Femur (tissue), 1 donor: ENCODE data around the gene LYZL4.

ENCODE experiments used
- DNase-seq: peaks from one replicate; pipeline ENCODE4 v3.0.0-alpha.2; 2017

Gene LYZL4

DNA sequence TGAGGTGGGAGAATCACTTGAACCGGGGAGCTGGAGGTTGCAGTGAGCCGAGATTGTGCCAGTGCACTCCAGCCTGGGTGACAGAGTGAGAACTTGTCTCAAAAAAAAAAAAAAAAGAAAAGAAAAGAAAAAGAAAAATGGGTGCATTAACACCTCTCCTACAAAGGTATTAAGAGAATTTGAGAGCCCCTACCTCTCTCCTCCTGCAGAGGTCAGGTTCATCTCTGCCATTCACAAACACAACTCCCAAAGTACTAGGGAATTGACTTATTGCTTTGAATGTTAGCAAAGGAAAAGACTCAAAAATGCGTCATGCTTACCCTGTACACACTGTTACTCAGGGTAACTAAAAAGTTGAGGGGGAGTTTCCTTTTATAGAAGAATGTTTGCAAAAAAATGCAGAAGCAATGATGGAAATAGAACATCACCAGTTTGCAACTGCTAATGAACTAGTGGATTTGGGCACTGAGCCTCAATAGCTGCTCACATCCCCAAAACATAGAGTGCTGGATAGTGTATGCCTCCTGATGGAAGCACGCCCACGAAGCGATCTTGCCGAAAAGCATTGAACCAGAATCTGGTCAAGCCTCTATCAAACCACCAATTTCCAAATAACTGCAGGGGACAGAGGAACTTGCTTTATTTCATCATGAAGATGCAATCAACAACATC is 15.5 kb upstream of the LYZL4 start:
- DNase-seq = no peak

DNA sequence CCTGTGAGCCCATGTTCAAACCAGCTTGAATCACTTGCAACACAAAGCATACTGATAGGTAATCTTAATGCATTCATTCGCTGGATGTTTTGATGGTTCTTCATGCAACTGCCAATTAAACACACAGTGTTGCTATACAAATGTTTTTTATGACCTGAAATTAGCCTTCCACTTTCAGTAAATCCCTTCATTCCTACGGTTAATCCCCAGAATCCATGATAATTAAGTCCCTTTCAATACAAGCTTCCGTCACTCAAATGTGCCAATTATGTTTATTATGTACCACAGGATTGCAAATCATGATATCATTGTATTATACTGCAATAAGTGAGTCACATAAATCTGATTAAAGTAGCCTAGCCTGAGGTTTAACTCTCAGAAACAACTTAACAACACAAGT is 14.5 kb upstream of the LYZL4 start:
- no peak for DNase-seq

DNA sequence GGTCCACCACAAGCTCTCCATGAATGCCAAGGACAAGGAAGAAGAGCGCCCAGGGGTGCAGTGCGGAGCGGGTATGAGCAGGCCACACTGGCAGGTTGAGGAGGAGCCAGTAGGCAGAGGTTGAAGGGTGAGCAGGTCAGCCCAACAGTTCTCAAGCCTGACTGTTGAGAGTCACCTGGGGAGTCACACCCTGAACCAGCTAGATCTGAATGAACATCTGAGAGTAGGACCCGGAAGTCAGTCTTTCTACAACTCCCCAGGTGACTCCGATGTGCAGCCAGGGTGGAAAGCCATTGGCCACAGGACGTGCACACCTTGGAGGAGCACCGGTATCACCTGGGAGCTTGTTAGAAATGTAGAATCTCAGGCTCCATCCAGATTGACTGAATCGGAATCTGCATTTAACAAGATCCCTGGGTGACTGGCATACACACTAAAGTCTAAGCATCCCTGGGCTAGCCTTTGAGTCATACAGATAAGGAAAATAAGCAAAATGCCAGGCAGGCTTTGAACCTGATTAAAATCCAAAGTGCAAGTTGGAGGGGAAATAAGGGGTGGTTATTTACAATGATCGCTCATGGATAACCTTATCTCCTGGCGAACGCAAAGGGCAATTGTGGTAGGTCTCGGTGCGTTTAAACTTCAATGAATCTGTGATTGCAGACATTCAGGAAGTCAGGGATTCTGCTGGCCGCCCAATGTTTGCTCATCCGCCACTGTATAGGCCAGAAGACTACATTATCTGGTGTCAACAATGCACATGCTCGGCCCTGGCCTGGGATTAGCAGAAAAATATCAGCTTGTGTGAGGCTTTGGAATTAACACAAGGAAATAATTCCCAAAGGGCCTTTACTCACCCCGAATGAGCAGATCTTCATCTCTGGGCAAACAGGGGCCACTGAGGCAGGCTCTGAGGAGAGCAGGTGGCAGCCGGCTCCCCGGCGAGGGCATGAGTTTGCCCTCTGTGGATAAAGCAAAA is 11.7 kb upstream of the LYZL4 start:
- DNase-seq = no peak

DNA sequence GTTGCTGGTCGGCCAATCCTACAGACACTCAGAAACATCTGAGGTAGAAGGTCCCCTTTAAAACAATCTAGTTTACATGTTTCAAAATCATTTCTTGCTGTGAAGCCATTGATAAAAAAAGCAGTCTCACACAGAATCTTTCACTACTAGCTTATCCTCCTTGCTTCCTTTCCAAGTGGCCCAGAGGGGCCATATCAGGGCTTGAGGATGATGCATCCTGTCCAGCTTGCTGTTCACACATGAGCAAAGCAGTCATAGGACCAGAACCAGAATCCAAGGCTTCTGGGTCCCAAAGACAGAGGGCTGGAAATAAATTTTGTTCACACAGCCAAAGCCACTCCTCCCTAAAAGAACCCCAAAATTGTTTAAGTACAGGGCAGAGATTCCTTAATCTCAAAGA is 9.2 kb upstream of the LYZL4 start:
- peak; percentile 45 for DNase-seq

DNA sequence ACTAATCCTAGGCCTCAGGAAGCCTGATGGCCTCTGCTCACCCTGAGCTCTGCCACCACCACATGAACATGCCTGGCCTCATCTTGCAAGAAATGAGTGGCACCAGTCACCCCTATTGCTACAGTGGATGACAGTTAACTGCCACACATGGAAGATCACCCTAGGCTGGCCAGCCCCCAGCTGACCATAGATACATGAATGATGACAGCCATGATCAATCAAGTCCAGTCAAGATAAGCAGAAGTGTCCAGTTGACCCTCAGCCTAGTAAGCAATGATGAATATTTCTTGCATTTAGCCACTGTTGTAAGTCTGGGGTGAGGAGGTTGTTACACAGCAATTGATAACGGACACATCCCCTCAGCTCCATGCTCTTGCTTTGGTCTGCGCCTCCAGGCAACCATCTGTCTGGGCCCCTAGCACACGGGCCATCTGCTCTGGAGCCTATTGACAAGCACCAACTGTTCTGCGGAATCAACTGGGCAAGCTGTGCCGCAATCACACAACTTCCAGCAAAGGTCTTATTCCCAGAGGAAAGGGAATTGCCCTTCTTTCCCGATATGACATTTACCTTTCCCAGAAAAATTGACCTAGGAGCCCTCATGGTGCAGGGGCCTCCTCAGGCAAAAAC is 2.2 kb upstream of the LYZL4 start:
- no peak for DNase-seq

DNA sequence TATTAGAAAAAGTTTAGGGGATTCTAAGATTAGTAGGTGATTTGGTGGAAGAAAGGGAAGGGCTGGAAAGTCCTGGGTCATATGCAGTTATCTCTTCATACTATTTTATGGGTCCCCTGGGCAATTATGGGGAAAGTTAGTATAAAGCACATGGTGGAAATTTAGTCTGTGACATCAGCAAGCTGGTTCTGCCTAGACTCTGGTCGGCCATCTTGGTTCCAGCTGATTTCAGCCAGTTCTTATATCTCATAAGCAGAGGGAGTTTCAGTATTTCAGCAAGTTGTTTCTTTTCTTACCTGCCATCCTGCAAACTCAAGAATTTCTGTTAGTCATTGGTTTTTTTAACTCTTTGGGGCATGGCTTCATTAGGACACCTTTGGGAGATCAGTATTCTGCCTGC is 1.0 kb upstream of the LYZL4 start:
- DNase-seq = no peak

DNA sequence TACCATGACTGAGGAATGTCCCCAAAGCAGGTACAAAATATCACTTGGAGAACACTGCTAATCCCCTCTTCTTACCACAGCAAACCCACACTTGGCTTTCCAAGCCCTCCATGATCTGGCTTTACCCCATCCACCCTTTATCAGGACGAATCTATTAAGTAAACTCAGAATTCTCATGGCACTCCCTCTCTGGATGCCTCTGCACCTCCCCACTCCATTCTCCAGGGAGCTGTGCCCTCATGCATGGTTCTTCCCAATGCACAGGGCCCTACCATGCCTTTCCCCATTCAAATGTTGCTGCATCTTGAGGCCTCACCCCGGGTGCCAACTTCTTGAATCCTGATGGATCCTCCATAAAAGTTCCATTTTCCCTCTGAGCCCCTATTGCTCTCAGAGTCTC is 2.3 kb downstream of the LYZL4 start:
- no peak for DNase-seq

DNA sequence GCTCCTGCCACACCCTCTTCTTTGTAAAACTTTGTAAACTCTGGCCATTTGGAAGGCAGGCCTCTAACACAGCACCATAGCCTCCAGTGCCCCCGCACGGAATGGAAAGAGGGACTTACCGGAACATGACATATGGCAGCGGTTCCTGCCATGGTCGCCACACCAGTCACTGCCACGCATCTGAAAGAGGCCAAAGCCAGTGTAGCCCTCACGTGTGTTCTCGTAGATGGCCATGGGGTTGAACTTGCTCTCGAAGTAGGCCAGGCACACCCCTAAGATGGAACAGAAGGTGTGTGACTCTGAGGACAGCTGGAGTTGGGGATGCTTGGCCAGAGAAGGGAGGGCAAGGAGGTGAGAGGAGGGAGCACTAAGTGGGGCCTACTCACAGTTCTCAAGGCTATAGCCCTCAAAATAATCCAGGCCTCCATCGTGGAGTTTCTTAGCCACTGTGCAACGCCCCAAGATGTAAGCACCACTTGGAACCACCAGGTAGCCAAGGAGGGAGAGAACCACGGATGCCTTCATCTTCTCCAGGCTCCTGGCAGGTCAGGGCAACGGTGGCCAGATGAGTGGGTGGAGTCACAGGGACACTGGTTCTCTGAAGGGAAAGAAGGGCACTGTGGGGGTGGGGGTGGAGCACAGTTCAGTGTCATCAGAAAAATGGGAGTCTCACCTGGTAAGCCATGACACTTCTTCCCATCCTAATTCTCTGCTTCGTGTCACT is 3.5 kb downstream of the LYZL4 start:
- no peak for DNase-seq

DNA sequence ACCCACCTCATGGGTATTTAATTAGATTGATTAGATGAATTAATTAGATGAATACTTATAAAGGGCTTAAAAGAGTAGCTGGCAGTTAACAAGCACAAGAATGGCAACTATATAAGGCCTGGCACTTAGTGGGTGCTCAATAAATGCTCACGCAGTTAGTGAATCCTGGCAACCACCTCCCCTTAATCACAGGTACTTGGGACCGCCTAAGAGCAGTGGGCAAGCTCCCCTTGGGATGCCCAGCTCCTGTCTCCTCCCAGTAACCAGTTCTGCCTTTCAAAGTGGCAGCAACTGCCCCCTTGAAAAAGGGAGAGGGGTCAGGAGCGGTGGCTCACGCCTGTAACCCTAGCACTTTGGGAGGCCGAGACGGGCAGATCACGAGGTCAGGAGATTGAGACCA is 4.6 kb downstream of the LYZL4 start:
- no peak for DNase-seq

DNA sequence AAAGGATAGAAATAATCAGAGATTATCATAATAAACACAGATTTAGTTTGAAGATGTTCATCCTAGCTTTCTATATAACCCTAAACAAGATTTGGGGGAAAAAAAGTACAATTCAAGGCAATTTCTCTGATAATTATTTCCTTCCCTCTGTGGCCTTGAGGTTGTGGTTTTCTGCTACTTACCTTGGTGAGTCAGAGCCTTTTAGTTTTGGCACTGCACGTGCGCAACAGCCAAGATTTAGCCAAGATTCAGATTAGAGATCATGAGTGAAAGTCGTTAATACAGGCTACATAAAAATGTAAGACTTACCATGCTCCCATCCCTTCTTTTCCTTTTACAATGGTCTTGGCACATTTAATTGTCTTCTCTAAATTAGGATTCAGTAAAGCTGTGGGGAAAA is 6.7 kb downstream of the LYZL4 start:
- DNase-seq = no peak

DNA sequence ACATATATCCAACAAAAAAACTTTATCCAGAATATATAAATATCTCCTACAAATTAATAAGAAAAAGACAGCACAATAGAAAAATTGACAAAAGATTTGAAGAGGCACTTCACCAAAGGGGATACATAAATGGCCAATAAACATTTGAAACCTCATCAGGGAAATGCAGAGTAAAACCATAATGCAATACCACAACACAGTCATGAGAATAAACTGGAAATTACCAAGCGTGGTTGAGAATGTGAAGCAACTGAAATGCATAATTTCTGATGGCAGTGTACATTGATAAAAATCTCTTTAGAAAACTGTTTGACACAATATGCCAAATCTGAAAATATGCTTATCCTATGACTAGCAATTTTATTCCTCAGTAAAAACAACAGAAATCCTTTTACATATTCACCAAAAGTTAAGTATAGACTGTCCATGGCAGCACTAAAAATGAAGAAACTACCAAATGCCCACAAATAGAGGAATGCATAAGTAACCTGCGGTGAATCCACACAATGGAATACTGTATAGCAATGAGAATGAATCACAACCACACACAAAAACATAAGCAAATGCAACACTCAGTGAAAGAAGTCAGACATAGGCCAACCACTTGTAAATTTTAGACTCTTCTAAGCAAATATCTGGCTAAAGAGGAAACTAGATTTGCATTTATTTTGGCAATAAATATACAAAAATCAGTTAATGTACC is 7.9 kb downstream of the LYZL4 start:
- DNase-seq = no peak

DNA sequence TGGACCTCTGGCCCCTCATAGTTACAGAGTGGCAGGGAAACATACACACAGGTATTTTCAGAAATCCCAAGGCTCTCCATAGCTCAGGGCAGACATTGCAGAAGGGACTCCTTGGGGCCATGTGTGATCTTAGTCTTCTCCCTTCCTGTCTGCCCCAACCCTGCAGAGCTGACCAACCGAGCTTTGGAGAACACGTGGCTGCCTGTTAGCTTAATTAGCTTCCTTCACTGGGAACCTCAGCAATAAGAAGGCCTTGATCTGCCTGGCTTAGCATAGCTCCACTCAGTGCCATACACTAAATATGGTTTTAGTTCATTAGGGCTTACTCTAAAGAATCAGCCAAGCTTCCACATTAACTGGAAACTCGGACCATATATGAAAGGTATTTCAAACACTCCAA is 12.3 kb downstream of the LYZL4 start:
- no peak for DNase-seq

DNA sequence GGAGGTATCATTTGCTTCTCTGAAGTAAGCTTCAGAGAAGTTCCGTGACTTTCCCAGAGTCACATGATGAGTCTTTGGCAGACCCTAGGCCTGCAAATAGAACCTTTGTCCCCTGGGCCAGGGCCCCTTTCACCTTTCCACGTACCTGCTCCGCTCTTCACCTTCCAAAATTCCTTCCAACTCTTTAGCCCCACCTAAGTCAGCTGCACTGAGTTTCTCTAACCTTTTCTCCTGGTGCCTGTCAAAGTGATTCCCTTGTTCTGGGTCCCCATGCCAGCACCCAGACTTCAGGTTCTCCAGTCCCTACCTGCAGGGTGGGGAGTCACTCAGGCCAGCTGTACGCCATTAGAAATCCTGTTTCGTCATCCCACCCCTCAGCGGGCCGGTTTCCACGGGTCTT is 12.8 kb downstream of the LYZL4 start:
- no peak for DNase-seq

DNA sequence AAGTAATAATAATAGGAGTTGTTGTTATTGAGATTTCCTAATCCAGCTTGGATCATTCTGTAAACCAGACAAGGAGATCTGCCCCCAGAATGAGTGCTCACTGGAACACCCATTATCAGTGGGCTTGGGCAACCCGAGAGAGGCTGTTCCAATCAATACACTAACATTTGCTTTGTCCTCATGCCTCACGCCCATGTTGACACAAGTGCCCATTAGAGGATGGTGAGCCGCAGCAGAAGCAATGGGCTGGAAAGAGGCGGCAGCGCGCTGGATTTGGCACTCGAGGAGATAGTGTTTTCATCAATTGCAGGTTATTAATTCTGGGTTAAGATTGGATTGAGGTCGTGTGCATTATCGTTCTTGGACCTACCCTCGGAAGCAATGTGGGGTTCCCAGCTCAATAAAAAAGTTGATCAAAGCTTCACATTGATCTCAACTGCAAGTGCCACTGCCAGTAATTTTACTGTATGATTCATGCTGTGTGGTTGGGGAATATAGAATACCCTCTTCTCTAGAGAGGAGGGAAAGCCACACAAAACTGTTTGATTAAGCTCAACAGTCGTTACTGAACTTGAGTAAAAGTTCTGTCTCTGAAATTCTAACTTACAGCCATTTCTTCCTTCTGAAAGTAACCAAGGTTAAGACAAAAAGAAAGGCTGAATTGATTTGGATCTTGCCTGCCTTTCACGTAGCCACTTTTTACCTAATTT is 15.7 kb downstream of the LYZL4 start:
- DNase-seq = no peak

DNA sequence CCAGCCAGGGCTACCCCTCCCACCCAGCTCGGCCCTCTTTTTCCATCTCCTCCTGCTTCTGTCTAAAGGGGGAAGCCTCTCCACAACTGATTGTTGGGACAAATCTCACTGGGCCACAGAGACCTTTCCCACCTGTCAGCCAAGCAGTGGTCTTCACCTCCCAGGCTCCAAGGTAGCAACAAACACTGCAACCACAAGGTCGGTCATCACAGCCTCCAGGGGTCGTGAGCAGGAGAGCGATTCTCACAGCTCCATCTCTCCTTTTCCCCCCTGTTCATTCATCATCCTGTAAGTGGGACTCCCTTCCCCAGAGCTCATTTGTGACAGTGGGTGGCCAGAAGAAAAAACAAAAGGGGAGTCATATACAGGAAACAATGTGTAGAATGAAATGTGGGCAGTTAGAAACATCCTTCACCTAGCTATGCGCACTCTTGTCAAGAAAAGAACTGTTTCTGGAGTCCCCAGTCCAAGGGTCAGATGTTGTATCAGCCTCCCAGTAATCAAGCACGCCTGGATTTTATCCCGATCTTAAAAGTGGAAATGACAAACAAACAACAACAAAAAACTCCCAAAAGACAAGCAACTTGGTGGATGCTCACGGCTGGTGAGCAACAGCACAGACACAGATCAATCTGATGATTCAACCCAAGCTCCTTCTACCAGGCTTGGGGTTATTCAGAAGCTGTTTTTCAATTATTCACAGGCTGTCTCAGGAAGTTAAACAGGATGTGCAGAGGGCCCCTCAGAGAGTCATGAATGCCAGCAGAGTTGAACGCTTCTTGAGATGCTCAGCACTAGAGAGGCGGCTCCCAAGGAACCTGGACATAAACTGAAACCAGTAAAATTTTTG is 22.4 kb downstream of the LYZL4 start:
- DNase-seq = peak; percentile 48

DNA sequence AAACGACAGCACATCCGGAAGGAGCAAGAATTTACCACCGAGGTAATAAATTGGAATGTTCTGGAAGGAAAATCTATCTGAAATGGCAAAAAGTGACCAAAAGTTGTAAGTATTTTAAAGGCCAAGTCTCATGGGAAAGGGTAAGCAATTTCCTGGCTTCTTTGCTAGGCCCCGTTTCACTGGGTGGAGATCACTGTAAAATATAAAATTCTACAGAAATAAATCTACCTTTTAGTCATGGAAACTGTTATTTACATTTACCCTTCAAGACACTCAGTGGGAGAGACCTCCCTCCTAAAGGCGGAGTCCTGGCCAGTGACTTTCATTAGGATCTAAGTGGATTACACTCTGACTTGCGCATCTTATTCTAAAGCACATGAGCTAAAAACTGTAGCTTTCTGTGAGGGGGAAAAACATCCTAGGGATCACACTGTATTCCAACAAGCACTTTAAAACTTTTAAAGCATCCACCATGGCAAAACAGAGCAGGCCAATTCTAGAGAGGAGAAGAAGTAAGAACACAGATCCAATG is 28.8 kb downstream of the LYZL4 start:
- DNase-seq = no peak

DNA sequence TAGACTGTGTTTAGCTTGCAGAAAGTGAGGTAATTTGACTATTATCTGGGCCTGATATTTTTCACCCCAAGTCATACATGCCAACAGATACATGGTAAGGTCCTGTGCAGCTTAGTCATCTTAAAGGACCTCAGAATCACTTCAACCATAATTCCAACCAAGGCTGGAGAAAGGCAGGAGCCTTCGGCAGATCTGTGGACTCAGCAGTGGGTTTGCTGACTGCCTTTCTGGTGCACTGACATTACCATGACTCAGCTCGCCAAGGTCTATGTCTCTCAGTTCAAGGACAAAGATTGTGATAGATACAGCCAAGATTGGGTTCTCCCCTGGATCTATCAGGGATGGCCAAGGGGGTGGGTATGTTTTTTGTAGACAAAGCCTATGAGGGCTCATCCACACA is 32.7 kb downstream of the LYZL4 start:
- no peak for DNase-seq

DNA sequence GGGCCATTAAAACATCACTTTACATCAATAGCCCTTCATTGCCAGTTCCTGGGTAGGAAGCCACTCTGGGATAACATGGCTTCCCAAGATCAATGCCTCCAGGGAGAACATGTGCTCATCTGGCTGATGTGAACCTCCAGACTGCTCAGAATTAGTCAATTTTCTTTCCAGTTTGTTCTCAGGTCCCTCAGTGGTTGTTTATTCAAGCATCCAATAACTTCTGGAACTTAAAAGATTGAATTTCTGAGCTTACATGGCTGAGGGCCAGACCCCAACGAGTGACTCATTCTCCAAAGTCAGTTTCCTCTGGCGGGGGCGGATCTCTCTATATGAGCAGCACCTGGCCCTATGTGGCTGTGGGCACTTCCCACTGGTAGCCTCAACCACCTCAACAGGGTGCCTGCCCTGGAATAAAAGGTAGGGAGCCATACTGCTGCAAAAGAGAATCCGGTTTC is 34.0 kb downstream of the LYZL4 start:
- DNase-seq = peak; percentile 86

DNA sequence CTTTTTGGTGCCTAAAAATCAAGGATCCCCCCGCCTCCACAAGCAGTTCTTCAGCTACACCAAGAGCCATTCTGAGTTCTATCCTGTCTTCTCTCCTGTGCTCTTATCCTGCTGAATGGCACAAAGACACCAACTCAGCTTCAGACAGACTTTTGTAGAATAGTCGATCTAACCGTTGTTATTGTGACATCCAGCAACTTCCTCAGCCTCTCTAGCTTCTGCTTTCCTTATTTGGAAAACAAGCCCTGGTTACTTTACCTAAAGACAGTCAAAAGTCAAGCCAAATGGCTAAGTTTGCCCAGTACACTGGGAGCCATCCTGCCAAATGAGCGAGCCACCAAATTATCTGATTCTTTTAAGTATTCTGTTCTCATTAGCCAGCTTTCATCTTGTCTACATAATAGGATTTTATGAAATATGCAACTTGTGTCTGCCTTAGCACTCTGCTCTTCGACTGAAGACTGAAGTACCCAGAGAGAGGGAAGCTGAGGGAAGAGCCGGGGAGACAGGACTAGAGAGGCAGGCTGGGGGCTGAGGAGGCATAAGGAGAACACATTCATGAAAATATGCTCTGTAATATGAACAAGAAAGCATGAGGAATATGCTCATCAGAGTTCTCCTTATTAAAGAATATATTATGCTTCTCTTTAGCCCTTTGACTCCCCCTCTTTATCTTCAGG is 35.1 kb downstream of the LYZL4 start:
- DNase-seq = no peak

DNA sequence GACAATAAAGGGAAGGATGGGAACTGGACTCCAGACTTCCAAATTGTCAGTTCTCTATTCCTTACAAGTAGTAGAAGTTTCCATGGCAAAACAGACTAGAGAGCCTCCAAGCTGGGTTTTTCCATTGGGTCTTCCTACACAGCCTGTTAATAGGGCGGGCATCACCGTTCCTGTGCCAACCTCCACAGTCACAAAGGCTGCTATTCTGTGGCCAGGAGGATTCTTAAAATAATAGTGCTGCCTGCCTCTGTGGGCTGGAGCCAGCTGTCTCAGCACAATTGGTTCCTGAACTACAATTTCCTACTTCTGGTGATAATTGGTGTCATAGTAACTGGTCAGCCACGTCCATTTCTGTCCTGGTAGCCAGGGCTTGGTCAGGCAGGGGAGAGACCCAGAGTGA is 38.6 kb downstream of the LYZL4 start:
- peak; percentile 78 for DNase-seq
